GM23248 (cell line): ENCODE data around the gene FMN2. TPM values are rescaled to one million over a fixed set of nuclear protein-coding genes. Genes with fewer than 3 reads are reported as not detected.

Experiments
- DNase-seq: peaks from one replicate; pipeline ENCODE4 v3.0.0-alpha.2; 2015
- H2AFZ ChIP-seq: fragments of 200-600 bp; sonication (generic); 2 replicates; pipeline ENCODE4 v1.6.1; 2016; ENCODE audit warnings: antibody characterized with exemption
- H3F3A ChIP-seq: fragments of 200-600 bp; sonication (generic); 2 replicates; pipeline ENCODE4 v1.6.1; 2016; ENCODE audit warnings: mild to moderate bottlenecking, antibody characterized with exemption, mixed run types; ENCODE audit not compliant: insufficient read depth
- H3K27ac ChIP-seq: fragments of 200-600 bp; sonication (generic); 2 replicates; pipeline ENCODE4 v1.5.1; 2016; ENCODE audit warnings: mild to moderate bottlenecking
- H3K27me3 ChIP-seq: fragments of 200-600 bp; sonication (generic); replicated peaks from 2 replicates; pipeline ENCODE4 v1.6.1; 2016; ENCODE audit warnings: mild to moderate bottlenecking; ENCODE audit not compliant: insufficient read depth
- H3K36me3 ChIP-seq: fragments of 200-600 bp; sonication (generic); 2 replicates; pipeline ENCODE4 v1.6.1; 2016; ENCODE audit warnings: low read depth, mild to moderate bottlenecking
- H3K4me1 ChIP-seq: fragments of 200-600 bp; sonication (generic); 2 replicates; pipeline ENCODE4 v1.6.1; 2016; ENCODE audit warnings: mild to moderate bottlenecking; ENCODE audit not compliant: insufficient read depth
- H3K4me2 ChIP-seq: fragments of 200-600 bp; sonication (generic); one replicate; pipeline ENCODE4 v1.6.1; 2016; ENCODE audit warnings: mild to moderate bottlenecking; ENCODE audit not compliant: unreplicated experiment
- H3K4me3 ChIP-seq: fragments of 200-600 bp; sonication (generic); 2 replicates; pipeline ENCODE4 v1.5.1; 2016; ENCODE audit warnings: mild to moderate bottlenecking
- H3K79me2 ChIP-seq: fragments of 200-600 bp; sonication (generic); 2 replicates; pipeline ENCODE4 v1.6.1; 2016; ENCODE audit warnings: mild to moderate bottlenecking; ENCODE audit not compliant: insufficient read depth
- H3K9ac ChIP-seq: fragments of 200-600 bp; sonication (generic); 2 replicates; pipeline ENCODE4 v1.6.1; 2016; ENCODE audit warnings: mild to moderate bottlenecking
- H3K9me2 ChIP-seq: fragments of 200-600 bp; sonication (generic); 2 replicates; pipeline ENCODE4 v1.6.1; 2016; ENCODE audit warnings: mixed run types, mild to moderate bottlenecking, moderate library complexity; ENCODE audit not compliant: insufficient read depth
- H3K9me3 ChIP-seq: fragments of 200-600 bp; sonication (generic); one replicate; pipeline ENCODE4 v1.6.1; 2017; ENCODE audit warnings: low read depth
- H4K20me1 ChIP-seq: fragments of 200-600 bp; sonication (generic); 2 replicates; pipeline ENCODE4 v1.6.0; 2016; ENCODE audit not compliant: insufficient read depth
- EZH2 ChIP-seq: fragments of 200-600 bp; sonication (generic); IDR thresholded peaks from 2 replicates; pipeline ENCODE4 v1.6.1; 2018; ENCODE audit warnings: antibody characterized with exemption, mild to moderate bottlenecking; ENCODE audit not compliant: insufficient read depth, poor library complexity, severe bottlenecking
- EZH2phosphoT487 ChIP-seq: fragments of 200-600 bp; sonication (generic); IDR thresholded peaks from 2 replicates; pipeline ENCODE4 v1.6.1; 2018; ENCODE audit warnings: antibody characterized with exemption, moderate library complexity, mild to moderate bottlenecking, low read depth; ENCODE audit not compliant: insufficient read depth
- WGBS, 2 experiments: methylation state at CpG; one replicate each; pipeline ENCODE4 v1.1.6; 2015 to 2017; ENCODE audit warnings: low lambda C conversion rate in 2 of 2, low coverage in 1 of 2; ENCODE audit errors: missing lambda C conversion rate in 2 of 2; 5-methylcytosine and 5-hydroxymethylcytosine counted together
- in situ Hi-C: fragments of 300-500 bp; cut with MboI; formaldehyde crosslinking; loops from 2 replicates; pipeline ENCODE4 v1.15.0; 2020
- polyA plus RNA-seq: library from polyadenylated mRNA; unstranded; fragments of >200 nt; fragmentation: Nextera tagmentation; extraction: Ambion mirVana; gene quantifications from 2 replicates; pipeline ENCODE4 v1.2.1, GENCODE V29; 2016
- total RNA-seq: library from RNA; depleted of rRNA; stranded (reverse); fragments of >200 nt; shearing (Covaris generic); gene quantifications from 2 replicates; pipeline ENCODE4 v1.2.3, GENCODE V29; 2014

The FMN2 gene
- total and polyA plus RNA-seq, 2 experiments from 2014 or later: 78.2 to 114 TPM

DNA sequence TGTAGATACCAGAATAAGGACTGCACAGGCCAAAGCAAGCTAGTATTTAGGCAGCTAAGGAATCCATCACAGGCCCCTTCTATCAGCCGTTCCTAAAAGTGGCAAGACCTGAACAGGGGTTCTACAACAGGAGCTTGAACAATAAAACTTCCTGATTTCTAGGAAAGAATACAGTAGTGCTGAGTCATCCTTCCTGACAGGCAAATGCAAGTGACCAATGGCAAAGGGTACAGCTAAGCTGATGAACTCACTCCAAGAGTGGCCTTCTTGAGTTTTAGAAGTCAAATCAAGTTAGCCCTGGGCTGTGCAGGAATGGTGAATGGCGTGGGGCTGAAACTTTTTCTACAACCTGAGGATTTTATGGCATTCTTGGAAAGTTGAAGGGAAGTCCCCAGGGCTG lies 407.3 kb downstream of the FMN2 start:
- 90 to 96% methylated on average over 2 of the region's 2 CpGs for WGBS, 2 experiments
- no peak overlapping the region for H2AFZ ChIP-seq
- no peaks in the 10 kb centered on the region for H3K9me3 ChIP-seq
- no peak overlapping the region for H3K4me2 ChIP-seq
- H3K27ac ChIP-seq: no peak overlapping the region
- no peak for TF ChIP-seq EZH2
- TF ChIP-seq EZH2phosphoT487: no peak
- no peaks in the 10 kb centered on the region for H3K9me2 ChIP-seq
- H3K9ac ChIP-seq: no peak overlapping the region
- H3K27me3 ChIP-seq: no peaks in the 10 kb centered on the region
- H3F3A ChIP-seq: peaks cover 84% of the 10 kb centered on the region
- peaks cover 16% of the 10 kb centered on the region; the same call in 1 of the 2 replicates for H3K79me2 ChIP-seq
- H4K20me1 ChIP-seq: no peaks in the 10 kb centered on the region
- in situ Hi-C loops: no loop called here
- peaks cover 40% of the 10 kb centered on the region for H3K4me1 ChIP-seq
- no peaks in the 10 kb centered on the region; the same call in 1 of the 2 replicates for H3K36me3 ChIP-seq
- no peak overlapping the region for H3K4me3 ChIP-seq
- DNase-seq: peak; percentile 78

DNA sequence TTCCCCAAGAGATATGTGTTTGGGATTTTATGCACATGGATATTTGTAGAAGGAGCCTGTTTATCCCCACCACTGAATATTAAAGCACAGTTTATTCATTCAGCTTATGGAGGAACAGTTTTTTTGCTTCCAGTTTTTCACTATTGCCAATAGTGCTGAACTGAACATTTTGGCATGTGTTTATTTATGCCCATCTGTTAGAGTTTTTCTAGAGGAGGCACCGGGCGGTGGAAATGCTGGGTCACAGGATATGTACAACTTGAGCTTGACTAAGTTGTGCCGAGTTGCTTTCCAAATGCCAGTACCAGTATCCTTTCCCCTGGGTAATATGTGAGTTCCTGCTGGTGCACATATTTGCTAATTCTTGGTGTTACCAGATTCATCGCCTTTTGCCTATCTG lies 409.0 kb downstream of the FMN2 start:
- no peak overlapping the region for H3K27ac ChIP-seq
- H4K20me1 ChIP-seq: no peaks in the 10 kb centered on the region
- H3K27me3 ChIP-seq: no peaks in the 10 kb centered on the region
- 45 to 48% methylated on average over 4 of the region's 4 CpGs for WGBS, 2 experiments
- H3K9me3 ChIP-seq: no peaks in the 10 kb centered on the region
- H3F3A ChIP-seq: peaks cover 85% of the 10 kb centered on the region
- no peak overlapping the region for H2AFZ ChIP-seq
- no peak overlapping the region for H3K4me2 ChIP-seq
- no peak overlapping the region for H3K9ac ChIP-seq
- no peaks in the 10 kb centered on the region; the same call in 1 of the 2 replicates for H3K36me3 ChIP-seq
- no peak overlapping the region for H3K4me3 ChIP-seq
- TF ChIP-seq EZH2 (no peak), EZH2phosphoT487 (no peak)
- H3K9me2 ChIP-seq: no peaks in the 10 kb centered on the region
- peak; percentile 47 for DNase-seq
- H3K79me2 ChIP-seq: peaks cover 19% of the 10 kb centered on the region; the same call in 1 of the 2 replicates
- H3K4me1 ChIP-seq: peaks cover 40% of the 10 kb centered on the region
- in situ Hi-C loops: no loop called here

DNA sequence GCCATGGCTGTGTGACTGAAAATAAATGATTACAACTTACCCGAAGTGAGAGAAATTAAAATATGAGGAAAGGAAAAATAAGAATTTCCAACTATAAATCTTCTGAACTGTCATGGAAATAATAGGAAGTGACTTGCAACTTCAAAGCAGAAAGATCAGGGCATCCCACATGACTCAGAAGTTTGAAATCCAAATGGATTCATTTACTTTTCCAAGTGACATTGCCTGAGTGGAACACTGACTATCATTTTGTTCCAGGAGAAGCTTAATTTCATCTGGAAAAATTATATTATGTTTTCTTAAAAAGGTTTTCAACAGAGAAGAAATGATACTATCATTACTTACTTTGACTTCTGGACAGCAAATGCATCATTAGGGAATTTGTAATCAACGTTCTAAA lies 409.4 kb downstream of the FMN2 start:
- WGBS, 2 experiments: 9 to 15% methylated on average over 2 of the region's 2 CpGs
- DNase-seq: peak; percentile 46
- H3K27ac ChIP-seq: no peak overlapping the region

DNA sequence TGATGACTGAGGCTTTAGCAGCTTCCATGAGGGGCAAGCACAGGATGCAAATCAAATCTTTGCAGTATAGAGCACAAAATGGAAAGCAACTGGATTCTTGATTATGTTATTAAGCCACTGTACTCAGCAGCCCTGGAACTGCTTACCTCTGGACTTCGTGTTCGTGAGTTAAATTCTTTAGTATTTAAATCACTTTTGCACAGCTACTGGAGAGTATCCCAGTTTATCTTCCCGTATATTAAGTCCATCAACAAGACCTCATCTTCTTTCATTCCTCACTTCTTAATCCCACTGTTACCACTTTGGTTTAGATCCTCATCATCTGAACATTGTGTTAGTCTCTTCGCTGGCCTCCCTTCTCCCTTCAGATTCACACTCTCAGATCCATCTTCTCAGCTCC lies 411.4 kb downstream of the FMN2 start:
- peaks cover 29% of the 10 kb centered on the region for H3K4me1 ChIP-seq
- no peak overlapping the region for H2AFZ ChIP-seq
- peaks cover 27% of the 10 kb centered on the region; the same call in 1 of the 2 replicates for H3K79me2 ChIP-seq
- no peak for DNase-seq
- H3K27me3 ChIP-seq: no peaks in the 10 kb centered on the region
- no peaks in the 10 kb centered on the region for H4K20me1 ChIP-seq
- WGBS, 2 experiments: 86 to 89% methylated on average over 4 of the region's 4 CpGs
- no peak overlapping the region for H3K4me2 ChIP-seq
- H3K4me3 ChIP-seq: no peak overlapping the region
- H3K9me2 ChIP-seq: no peaks in the 10 kb centered on the region
- in situ Hi-C loops: no loop called here
- H3F3A ChIP-seq: peaks cover 80% of the 10 kb centered on the region
- no peak overlapping the region for H3K9ac ChIP-seq
- TF ChIP-seq EZH2phosphoT487: no peak
- no peak for TF ChIP-seq EZH2
- H3K27ac ChIP-seq: no peak overlapping the region
- no peaks in the 10 kb centered on the region; the same call in 1 of the 2 replicates for H3K36me3 ChIP-seq
- no peaks in the 10 kb centered on the region for H3K9me3 ChIP-seq

More for the DNA sequence above, 409.4 kb downstream of the FMN2 start:
- no peak for TF ChIP-seq EZH2phosphoT487
- no peak for TF ChIP-seq EZH2
- H3K36me3 ChIP-seq: no peaks in the 10 kb centered on the region; the same call in 1 of the 2 replicates
- no peaks in the 10 kb centered on the region for H3K9me2 ChIP-seq
- H3K9ac ChIP-seq: no peak overlapping the region
- H3F3A ChIP-seq: peaks cover 85% of the 10 kb centered on the region
- H2AFZ ChIP-seq: no peak overlapping the region
- no peaks in the 10 kb centered on the region for H3K9me3 ChIP-seq
- in situ Hi-C loops: no loop called here
- H3K79me2 ChIP-seq: peaks cover 19% of the 10 kb centered on the region; the same call in 1 of the 2 replicates
- no peak overlapping the region for H3K4me3 ChIP-seq
- no peaks in the 10 kb centered on the region for H3K27me3 ChIP-seq
- no peaks in the 10 kb centered on the region for H4K20me1 ChIP-seq
- no peak overlapping the region for H3K4me2 ChIP-seq
- peaks cover 40% of the 10 kb centered on the region for H3K4me1 ChIP-seq
